ENCODE data around the gene PDE9A. TPM values are rescaled to one million over a fixed set of nuclear protein-coding genes. Genes with fewer than 3 reads are reported as not detected.

The PDE9A gene
- polyA plus RNA-seq, 2 of the 4 experiments (the other 2 are of a cell fraction) = 1.3 to 3.1 TPM

DNA sequence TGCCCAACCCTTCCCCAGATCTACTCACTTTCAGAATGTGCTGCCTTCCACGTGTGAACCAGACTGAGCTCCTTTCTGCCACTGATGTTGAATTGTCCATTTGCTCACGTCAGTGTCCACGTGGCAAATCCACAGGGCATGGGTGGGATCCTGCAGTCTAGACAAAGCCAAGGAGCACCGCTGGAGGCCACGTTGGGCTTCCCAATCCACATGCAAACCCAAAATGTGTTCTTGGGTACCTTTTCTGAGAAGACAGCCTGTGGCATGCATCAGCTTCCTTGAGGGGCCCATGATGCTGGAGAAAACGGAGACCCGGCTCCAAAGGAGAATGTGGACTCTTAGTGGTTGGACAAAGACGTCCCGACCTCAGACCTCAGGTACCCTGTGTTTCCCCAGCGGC lies 87.6 kb downstream of the PDE9A start:
- no peak for FAIRE-seq
- CTCF ChIA-PET = no interaction called here

GRCh38 chr21:42744520-42745445 lies 91.4 kb downstream of the PDE9A start:
- CTCF ChIA-PET = no interaction called here

More for the DNA sequence above, 87.6 kb downstream of the PDE9A start:
- Histone ChIP-seq H3K4me3 (no peak overlapping the region), H3K27ac (no peak overlapping the region), H3K4me1 (no peaks in the 10 kb centered on the region), H3K4me2 (no peak overlapping the region), H3K9me3 (no peaks in the 10 kb centered on the region)
- DNase-seq (ENCODE audit: low read depth in 1 of 2, low spot score in 1 of 2) (no peak), ATAC-seq (no peak)
- POLR2A ChIA-PET = no interaction called here
- WGBS (ENCODE audit: missing lambda C conversion rate) = 65% methylated on average over 8 of the region's 10 CpGs
- TF ChIP-seq HES2 (IDR thresholded peaks at IDR 0.05) (no peak), FOXS1 (CRISPR knock-in tag; IDR thresholded peaks at IDR 0.05) (no peak), HEYL (CRISPR knock-in tag; IDR thresholded peaks at IDR 0.05) (no peak), E2F6 (IDR thresholded peaks at IDR 0.05; ENCODE audit: borderline replicate concordance, low read depth) (no peak), BHLHE40 (IDR thresholded peaks at IDR 0.05; ENCODE audit: low read depth, low read length) (no peak), NR3C1 (IDR thresholded peaks at IDR 0.05) (no peak), RAD21 (conservative IDR thresholded peaks at IDR 0.05 in 1 of 2, IDR thresholded peaks at IDR 0.05 in 1 of 2) (no peak), KDM1A (IDR thresholded peaks at IDR 0.05; ENCODE audit: low read depth) (no peak), CEBPB (IDR thresholded peaks at IDR 0.05) (no peak), CBX2 (IDR thresholded peaks at IDR 0.05; ENCODE audit: borderline replicate concordance, low read depth) (no peak), SMC3 (IDR thresholded peaks at IDR 0.05) (no peak), FOSL2 (IDR thresholded peaks at IDR 0.05) (no peak), FOSL2 (CRISPR knock-in tag; IDR thresholded peaks at IDR 0.05) (no peak), PHF8 (IDR thresholded peaks at IDR 0.05; ENCODE audit: borderline replicate concordance, low read depth) (no peak), JUNB (IDR thresholded peaks at IDR 0.05) (no peak), EHF (CRISPR knock-in tag; IDR thresholded peaks at IDR 0.05) (no peak), ZSCAN20 (CRISPR knock-in tag; IDR thresholded peaks at IDR 0.05) (no peak)
- TF ChIP-seq, protein P1, sequence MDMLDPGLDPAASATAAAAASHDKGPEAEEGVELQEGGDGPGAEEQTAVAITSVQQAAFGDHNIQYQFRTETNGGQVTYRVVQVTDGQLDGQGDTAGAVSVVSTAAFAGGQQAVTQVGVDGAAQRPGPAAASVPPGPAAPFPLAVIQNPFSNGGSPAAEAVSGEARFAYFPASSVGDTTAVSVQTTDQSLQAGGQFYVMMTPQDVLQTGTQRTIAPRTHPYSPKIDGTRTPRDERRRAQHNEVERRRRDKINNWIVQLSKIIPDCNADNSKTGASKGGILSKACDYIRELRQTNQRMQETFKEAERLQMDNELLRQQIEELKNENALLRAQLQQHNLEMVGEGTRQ (IDR thresholded peaks at IDR 0.05) = no peak

More at GRCh38 chr21:42744520-42745445, 91.4 kb downstream of the PDE9A start:
- no peak for DNase-seq (ENCODE audit: low read depth in 1 of 2, low spot score in 1 of 2)
- POLR2A ChIA-PET = no interaction called here
- Histone ChIP-seq H3K4me1 (no peaks in the 10 kb centered on the region), H3K4me2 (no peak overlapping the region), H3K27ac (no peak overlapping the region), H3K9me3 (no peaks in the 10 kb centered on the region), H3K4me3 (no peak overlapping the region)
- no peak for TF ChIP-seq CHD4 (IDR thresholded peaks at IDR 0.05; ENCODE audit: borderline replicate concordance)
- TF ChIP-seq JUN (IDR thresholded peaks at IDR 0.05) = no peak
- no peak for TF ChIP-seq HES2 (IDR thresholded peaks at IDR 0.05)
- TF ChIP-seq MAFK (IDR thresholded peaks at IDR 0.05; ENCODE audit: partially characterized antibody) = no peak
- no peak for TF ChIP-seq CBX8 (IDR thresholded peaks at IDR 0.05)
- no peak for TF ChIP-seq BCL3 (IDR thresholded peaks at IDR 0.05)
- TF ChIP-seq JUNB (IDR thresholded peaks at IDR 0.05) = no peak
- no peak for TF ChIP-seq KDM5A (IDR thresholded peaks at IDR 0.05)
- no peak for TF ChIP-seq ZFP36 (IDR thresholded peaks at IDR 0.05; ENCODE audit: borderline replicate concordance, partially characterized antibody)
- TF ChIP-seq ZSCAN20 (CRISPR knock-in tag; IDR thresholded peaks at IDR 0.05) = no peak
- TF ChIP-seq CHD2 (IDR thresholded peaks at IDR 0.05; ENCODE audit: low read length, partially characterized antibody) = no peak
- no peak for TF ChIP-seq HOXA7 (CRISPR knock-in tag; IDR thresholded peaks at IDR 0.05)
- no peak for TF ChIP-seq NPAS2 (CRISPR knock-in tag; IDR thresholded peaks at IDR 0.05; ENCODE audit: borderline replicate concordance)
- no peak for TF ChIP-seq E2F6 (IDR thresholded peaks at IDR 0.05; ENCODE audit: borderline replicate concordance, low read depth)
- TF ChIP-seq, protein P2, sequence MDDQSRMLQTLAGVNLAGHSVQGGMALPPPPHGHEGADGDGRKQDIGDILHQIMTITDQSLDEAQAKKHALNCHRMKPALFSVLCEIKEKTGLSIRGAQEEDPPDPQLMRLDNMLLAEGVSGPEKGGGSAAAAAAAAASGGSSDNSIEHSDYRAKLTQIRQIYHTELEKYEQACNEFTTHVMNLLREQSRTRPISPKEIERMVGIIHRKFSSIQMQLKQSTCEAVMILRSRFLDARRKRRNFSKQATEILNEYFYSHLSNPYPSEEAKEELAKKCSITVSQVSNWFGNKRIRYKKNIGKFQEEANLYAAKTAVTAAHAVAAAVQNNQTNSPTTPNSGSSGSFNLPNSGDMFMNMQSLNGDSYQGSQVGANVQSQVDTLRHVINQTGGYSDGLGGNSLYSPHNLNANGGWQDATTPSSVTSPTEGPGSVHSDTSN (IDR thresholded peaks at IDR 0.05) = no peak
- TF ChIP-seq, protein P1 (IDR thresholded peaks at IDR 0.05) = no peak
- no peak for TF ChIP-seq MAZ (IDR thresholded peaks at IDR 0.05; ENCODE audit: borderline replicate concordance, low read depth, low read length)
- no peak for FAIRE-seq
- 77% methylated on average over 22 of the region's 30 CpGs for WGBS (ENCODE audit: missing lambda C conversion rate)
- ATAC-seq = no peak

All from A549 (cell line).